HG03354 (cell line): ENCODE results near the gene USF1.
A peak's percentile ranks its signal among the peaks of the same experiment; 100 is the strongest.
"Not testable (repeated sequence)": the region's sequence is repeated elsewhere in the genome, so short reads cannot be mapped to it uniquely, and the experiment has no call there.

Experiments
- ATAC-seq: cut with Tn5 transposase; IDR thresholded peaks from one replicate; pipeline ENCODE4 v1.9.1; 2021; ENCODE audit warnings: mild to moderate bottlenecking; ENCODE audit not compliant: unreplicated experiment, poor library complexity, severe bottlenecking

The USF1 gene

DNA sequence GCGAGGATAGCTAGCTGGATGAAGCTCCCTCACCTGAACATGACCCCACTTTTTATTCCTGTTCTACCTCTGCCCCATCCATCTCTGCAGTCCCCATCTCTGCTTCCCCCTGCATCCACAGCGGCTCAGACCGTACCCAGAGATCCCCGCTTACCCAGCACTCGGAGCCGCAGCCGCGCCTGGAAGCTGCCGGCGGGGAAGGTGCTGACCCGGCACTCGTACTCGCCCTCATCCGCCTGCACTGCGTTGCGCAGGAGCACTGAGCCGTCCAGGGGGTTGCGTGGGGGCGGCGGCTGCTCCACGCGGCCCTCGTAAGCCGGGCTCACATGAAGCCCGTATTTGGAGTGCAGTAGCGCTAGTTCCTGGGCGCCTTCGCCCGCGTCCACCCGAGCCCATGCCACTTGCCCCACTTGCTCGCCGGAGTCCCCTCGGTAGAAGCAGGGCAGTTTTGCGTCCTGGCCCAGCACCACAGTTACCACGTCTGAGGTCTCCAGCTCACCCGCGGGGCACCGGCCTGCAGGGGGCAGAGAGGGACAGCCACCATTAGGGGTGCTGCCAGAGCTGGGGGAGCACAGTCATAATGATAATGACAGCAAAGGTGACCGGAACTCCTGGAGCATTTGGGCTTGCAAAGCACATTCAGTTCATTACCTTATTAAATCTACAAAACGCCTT lies 33.8 kb upstream of the USF1 start:
- ATAC-seq, result no peak

DNA sequence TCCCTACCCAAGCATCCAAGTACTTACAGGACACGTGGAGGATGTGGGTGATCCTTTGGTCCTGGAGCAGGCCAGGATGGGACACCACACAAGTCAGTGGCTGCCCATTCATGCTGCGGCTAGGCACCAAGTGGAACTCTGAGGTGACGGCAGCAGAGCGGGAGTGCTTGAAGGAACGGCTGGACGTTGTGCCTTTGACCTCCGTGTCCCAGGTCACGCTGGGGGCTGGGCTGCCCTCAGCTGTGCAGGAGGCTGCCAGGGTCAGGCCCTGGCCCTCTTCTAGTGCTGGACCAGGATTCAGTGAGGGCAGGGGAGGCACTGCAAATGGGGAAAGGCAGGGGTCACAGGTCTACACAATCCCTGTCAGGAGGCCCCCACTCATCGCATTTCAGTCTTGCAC lies 31.6 kb upstream of the USF1 start:
- ATAC-seq, result no peak

DNA sequence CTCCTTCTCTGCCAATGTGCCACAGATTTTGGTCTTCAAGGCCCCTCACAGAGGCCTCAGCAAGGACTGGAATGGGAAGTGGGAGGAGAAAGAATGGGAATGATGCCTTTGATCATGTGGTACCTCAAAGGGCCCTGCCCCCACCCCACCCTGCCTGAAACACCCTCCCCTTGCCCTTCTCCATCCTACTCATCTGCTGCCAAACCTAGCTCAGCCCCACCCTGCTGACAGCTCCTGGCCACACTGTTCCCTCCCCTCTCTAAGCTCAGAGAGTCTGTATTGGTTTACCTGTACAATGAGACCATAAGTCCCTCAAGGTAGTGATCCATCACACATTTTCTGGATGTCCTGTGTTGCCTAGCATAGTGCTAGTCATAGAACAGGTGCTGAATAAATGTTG lies 30.6 kb upstream of the USF1 start:
- ATAC-seq, result no peak

DNA sequence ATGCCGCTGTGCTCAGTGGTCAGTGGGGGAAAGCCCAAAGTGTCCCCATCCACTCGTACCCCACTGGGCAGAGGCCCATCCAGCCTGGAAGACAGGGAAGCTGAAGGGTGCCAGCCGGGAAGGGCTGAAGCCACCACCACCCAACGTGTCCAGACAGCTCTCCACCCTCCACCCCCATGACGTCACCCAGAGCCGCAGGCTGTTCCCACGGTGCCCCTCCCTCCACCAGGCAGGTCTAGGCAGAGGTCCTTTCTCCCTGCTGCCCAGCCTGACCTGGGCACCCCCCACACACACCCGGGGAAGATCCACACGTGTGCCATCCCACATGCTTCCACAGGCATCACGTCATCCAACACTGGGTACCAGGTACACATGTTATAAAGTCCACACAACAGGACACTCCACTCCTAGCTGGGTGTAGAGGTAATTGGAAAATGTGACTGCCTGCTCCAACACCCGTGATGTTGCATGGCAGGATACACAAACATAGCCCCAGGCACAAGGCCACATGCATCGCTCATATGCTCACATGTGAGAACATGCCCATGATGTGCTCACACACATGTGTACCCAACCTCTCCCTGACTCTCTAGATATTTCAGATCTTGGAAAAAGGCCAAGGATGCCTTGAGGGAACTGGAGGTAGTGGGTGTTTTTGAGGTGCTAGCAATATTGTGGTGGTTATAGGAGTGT lies 29.0 kb upstream of the USF1 start:
- ATAC-seq, result no peak

DNA sequence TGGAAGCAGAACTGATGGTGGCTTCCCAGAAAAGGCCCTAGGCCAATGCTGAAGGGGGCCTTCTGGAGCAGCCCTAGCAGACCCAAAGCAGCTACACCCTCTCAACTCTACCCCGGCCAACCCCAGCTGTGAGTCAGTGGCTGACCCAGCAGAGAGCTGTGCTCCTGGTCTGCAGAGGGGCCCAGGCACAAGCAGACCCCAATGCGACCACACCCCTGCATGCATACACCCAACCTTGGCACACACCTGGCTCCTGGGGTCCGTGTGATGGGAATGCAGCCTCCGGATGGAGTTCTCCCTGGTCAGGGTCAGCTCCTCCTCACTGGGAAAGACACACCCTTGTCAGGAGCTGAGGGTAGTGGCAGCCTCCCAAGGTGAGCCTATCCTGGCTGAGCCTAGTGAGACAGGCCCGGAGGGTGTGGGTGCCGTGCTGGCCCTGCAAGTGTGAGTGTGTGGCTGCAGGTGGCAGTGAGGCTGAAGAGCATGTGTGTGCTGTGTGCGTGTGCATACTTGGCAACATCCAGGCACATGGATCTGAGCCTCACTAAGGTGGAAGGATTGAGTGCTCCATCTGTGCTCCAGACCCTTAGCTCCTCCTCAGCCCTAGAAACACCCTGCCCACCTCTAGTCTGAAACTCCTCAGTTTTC lies 27.8 kb upstream of the USF1 start:
- no peak for ATAC-seq

DNA sequence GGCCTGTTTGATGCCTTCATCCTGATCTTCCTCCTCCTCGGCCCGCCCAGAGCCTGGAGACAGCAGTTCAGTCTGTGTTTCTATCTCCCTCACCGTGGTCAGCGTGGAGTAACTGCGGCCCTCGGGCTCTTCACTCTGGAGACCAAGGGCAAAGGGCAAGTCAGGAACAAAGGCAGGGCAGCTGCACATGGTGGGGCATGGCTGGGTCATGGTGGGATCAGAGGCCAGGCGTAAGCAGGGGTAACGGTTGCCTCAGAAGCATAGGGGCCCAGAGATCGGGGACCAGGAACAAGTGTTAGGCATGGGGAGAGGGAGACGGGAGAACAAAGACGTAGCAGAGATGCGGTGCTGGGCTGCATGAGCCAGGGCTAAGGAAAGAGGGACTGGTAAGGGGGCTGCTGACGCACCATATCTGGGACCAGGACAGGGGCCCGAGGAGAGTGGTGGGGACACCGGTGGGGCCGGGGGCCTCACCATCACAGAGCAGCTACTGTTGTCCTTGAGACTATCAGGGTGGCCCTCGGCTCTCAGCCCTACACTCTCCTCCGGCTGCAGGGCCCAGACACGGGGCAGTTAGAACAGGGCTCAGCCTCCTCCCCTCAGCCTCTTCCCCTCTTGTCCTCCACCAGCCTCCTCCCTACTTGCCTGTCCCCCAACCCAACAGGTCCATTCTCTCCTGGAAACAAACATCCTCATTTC lies 27.1 kb upstream of the USF1 start:
- no peak for ATAC-seq

DNA sequence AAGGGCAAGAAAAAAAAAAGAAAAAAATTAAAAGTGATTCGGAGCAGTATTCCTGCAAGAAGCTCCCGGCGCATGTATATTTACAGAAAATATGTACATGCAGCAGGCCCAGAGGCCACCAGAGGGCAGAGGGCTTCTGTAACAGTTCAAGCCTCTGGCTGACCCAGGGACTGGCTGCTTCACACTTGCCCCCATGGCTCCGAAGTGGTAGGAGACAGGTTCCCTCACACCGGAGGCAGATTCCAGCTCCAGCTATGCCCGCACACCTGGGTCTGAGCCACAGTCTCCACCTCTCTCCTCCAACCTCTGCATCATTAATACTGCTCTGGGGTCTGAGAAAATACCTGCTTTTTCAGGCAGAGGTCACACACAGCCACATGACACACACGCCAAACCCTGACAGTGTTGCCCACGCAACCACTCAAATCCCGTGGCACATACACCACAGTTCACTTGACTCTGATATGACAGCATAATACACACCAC lies 26.2 kb upstream of the USF1 start:
- no peak for ATAC-seq

DNA sequence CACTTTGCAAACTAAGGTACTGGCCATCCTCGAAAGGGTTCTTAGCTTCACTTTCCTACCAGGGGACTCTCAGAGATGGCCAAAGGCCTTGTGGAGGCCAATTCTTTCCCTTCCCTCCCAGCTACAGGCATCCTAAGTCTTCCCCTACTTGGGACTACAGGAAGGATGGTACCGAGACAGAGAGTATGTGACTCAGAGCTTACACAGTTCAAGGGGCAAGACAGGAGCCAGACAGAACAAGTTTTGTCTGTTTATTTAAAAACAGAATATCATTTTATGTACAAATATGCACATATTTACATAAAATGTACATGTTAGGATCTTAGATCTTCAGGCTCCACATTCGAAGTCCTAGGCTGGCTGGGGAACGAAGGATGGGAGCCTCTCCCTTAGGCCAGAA lies 25.0 kb upstream of the USF1 start:
- no peak for ATAC-seq

DNA sequence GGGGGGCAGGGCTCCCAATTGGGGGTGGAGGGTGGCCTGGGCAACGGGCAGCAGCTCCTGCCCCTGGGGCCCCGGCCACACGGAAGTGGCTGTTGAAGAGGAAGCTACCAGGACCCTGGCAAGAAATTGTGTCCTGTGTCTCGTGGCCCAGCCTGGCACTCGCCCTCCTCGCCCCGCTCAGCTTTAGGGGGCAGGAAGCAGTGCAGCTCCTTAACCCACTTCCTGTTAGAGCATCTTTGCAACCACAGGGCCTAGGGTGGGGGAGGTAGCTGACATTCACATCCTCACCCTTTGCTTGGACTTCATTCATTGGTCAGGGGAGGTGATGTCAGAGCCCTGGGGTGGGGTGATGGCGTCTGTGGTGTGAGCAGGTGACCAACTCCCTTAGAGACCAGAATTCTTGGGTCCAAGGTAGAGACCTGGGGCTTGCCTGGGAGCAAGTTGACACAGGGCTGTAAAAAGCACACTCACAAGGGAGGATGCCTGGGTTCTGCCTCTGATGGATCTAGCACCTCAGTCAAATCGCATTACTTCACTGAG lies 24.0 kb upstream of the USF1 start, which contains the start of gene ARHGAP30:
Gene ARHGAP30 (minus strand): TSS at position 161 of the 540 bp plus-strand sequence. CDS start 267 bp downstream, outside the sequence.
- ATAC-seq, result peak; percentile 88

DNA sequence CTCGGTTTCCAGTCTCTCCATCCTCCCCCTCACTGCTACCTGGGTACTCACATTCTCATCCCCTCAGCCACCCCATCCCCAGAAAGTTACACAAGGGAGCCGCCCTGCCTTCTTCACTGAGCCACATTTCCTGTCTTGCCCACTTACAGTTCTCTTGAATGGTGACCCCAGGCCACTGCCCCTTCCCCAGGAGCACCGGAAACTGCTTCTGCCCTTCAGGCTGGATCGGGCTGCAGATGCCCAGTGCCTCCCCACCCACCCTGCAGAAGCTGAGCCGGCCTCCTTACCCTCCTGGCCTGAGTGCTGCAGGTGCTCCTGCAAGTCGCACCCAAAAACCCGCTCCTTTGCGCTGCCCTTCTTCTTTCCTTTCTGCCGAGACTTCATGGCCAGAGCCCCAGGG lies 23.5 kb upstream of the USF1 start:
- peak; percentile 0 for ATAC-seq

DNA sequence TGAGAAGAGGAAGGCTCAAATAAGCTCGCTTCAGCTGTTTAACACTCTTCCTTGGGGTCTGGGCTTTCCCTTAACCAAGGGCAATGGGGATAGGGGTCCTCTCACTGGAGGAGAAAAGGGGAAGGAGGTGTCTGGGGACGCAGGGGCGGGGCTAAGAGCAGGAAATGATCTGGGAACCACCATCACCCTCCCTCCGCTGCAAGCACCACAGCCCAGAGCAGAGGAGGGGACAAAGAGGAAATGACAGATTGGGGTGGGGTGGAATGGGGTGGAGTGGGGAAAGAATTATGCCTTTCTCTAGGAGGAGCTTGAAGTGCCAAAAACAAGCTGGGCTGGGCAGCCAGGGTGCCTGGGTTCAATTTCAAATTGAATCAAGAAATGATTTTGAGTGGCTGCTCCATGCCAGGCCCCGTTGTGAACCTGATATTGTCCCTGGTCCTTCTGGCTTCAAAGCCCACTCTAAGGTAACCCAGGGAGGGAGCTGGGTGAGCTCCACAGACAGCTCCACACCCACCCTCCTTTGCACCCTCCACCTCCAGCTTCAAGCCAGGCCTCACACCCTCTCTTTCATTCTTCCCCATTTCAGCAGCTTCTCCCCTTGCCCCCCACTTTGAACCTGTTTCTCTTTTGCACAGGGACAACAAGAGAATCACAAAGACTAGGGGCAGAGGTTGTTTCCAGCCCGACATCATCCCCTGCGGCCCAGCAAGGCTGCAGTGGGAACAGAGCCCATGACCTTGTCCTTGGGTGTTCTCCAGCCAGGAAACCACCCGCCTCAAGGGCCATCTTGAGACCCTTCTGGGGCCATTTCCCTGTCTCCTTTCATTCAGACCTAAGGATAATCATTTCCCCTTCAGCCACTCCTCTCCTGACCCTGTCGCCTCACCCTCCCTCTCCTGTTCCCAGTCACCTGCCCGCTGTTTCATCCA lies 22.8 kb upstream of the USF1 start:
- ATAC-seq, result peak; percentile 62

DNA sequence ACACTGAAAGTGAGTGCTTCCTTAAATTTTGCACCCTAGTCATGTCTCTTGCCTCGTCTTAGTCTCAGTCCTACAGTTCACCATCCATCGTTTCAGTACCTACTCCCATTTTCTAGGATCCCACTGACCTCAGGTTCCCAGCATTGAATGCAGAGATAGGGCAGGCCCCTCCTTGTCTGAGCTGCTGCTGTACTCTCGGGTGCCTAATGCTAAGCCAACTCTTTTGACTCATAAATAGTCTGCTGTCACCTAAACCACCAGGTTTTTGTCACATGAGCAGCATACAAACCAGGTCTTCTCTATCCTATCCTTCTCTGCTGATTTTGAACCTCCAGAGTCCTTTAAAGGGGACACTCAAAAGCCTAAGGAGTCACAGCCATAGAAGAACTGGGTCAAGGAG lies 20.9 kb upstream of the USF1 start:
- no peak for ATAC-seq

DNA sequence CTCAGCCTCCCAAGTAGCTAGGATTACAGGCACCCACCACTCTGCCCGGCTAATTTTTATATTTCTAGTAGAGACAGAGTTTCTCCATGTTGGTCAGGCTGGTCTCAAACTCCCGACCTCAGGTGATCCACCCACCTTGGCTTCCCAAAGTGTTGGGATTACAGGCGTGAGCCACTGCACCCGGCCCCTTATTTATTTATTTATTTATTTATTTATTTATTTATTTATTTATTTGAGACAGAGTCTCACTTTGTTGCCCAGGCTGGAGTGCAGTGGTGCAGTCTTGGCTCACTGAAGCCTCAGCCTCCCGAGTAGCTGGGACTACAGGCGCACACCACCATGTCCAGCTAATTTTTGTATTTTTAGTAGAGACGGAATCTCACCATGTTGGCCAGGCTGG lies 19.9 kb upstream of the USF1 start:
- ATAC-seq, result not testable (repeated sequence)

DNA sequence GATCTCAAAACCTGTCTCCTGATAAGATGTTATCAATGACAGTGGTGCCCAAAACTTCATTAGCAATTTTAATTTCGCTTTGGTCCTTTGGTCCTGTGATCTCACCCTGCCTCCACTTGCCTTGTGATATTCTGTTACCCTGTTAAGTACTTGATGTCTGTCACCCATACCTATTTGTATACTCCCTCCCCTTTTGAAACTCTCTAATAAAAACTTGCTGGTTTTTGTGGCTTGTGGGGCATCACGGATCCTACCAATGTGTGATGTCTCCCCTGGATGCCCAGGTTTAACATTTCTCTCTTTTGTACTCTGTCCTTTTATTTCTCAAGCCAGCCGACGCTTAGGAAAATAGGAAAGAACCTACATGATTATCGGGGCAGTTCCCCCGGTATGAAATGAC lies 18.2 kb upstream of the USF1 start:
- ATAC-seq, result not testable (repeated sequence)

DNA sequence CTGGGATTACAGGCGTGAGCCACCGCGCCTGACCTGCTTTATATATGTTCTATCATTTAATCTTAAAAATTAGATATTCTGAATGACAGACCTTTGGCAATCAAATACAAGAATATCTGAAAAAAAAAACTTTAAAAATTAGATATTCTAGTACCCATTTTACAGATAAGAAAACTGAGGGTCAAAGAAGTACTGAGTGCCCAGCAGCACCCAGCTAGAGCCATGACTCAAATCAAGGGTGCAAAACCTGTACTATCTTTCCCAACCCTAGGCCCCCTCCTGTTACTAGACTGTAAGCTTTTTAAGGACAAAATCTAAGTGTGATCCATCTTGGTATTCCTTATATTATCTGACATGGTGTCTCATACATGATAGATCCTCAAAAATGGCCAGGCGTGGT lies 15.6 kb upstream of the USF1 start:
- ATAC-seq, result no peak

DNA sequence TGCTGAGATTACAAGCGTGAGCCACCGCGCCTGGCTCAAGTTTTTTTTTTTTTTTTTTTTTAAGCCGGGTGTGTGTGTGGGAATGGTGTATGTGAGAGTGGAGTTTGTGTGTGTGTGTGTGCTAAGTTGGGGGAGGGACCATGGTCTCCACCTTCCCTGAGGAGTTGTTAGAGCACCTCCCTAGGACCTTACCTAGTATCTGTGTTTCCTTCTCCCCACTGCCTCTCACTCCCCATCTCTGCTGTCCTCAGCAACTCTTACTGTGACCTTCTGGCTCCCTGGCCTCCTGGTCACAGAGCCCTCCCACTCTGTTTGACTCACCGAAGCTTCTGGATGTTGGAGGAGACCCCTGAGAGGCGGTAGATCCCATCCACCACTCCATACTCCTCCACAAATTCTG lies 13.5 kb upstream of the USF1 start:
- no peak for ATAC-seq

DNA sequence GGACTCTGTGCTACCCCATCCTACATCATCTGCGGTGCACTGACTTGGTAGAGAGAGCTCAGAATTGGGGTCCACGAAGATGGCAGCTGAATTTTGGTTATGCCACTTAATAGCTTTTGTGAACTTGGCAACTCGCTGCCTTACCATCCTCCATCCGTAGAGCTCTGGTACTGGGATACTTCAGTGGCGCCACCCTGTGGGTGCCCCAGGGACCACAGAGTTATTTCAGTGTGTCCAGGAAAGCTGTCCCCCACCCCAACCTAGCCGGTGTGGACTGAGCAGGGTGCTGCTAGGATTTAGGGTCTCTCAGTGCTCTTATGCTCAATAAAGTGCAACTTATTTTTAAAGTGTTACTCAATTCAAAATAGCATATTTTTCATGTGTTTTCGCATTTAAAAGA lies 9.0 kb upstream of the USF1 start:
- no peak for ATAC-seq

DNA sequence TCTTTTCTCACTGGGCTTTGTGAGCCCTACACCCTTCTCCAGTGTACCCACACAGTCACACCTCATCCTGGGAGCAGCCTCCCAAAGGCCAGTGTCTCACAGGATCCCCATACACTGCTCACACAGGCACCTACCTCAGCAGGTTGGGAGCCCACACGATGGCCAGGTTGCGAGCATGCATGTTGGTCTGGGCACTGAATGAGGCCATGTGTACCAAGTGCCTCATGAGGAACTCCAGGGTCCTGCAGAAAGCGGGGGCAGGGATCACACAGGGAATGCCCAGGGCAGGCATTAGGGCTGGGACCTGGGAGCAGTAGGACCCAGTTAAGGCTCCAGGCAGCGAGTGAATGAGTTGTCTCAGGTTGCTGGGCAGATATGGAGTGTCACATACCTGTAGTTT lies 8.5 kb upstream of the USF1 start:
- ATAC-seq, result no peak

DNA sequence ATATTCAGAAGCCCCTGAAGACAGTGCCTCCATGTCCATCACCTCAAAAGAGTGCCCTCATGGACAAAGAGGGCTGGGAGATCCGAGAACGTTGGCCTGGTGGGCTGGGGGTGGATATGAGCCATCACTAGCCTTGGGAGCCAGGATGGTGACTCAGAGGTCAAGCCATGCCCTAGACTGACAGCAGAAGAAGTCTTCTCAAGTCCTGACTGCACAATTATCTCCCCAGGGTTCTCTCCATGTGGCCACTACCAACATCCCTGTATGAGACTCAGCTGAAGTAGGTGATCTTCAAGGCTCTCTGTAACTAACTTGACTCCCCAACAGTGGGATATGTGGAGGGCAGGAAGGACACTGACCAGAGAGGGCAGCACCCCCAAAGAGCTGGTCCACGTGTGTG lies 7.1 kb upstream of the USF1 start:
- ATAC-seq, result no peak
